CD4-positive, alpha-beta memory T cell (primary cell): Measurements from ENCODE around the gene TANGO6. TPM values are rescaled to one million over a fixed set of nuclear protein-coding genes. Genes with fewer than 3 reads are reported as not detected.

Source experiments
- CTCF ChIA-PET: fragments of 350-600 bp; sonication (Branson Sonifier 250); formaldehyde crosslinking; loops from one replicate; lab custom pipeline; 2021; ENCODE audit warnings: inconsistent platforms; ENCODE audit not compliant: partially characterized antibody; lab: Charles Lee
- POLR2A ChIA-PET: fragments of 350-600 bp; sonication (Branson Sonifier 250); formaldehyde crosslinking; loops from one replicate; lab custom pipeline; 2021; ENCODE audit not compliant: partially characterized antibody; lab: Charles Lee
- DNase-seq, 5 donors: peaks; one replicate each; pipeline versions ENCODE4 v3.0.0 to v3.0.0-alpha.2; 2020 to 2022; ENCODE audit warnings: mixed read lengths in 1 of 5
- H3K27ac ChIP-seq: one replicate; pipeline ENCODE4 v1.7.0; 2013; ENCODE audit warnings: low read depth, low read length
- H3K27me3 ChIP-seq: 2 replicates; pipeline ENCODE4 v1.7.0; 2013; ENCODE audit warnings: mild to moderate bottlenecking, low read length, moderate library complexity; ENCODE audit not compliant: insufficient read depth
- H3K36me3 ChIP-seq: 2 replicates; pipeline ENCODE4 v1.7.0; 2013; ENCODE audit warnings: mild to moderate bottlenecking, low read length, moderate library complexity; ENCODE audit not compliant: insufficient read depth
- H3K4me1 ChIP-seq: 2 replicates; pipeline ENCODE4 v1.7.0; 2013; ENCODE audit warnings: mild to moderate bottlenecking, low read length, moderate library complexity; ENCODE audit not compliant: insufficient read depth
- H3K4me3 ChIP-seq, 2 donors: one replicate each; pipeline ENCODE4 v1.7.0; 2013; ENCODE audit warnings: low read length in 2 of 2, mild to moderate bottlenecking in 1 of 2
- H3K9me3 ChIP-seq, 2 donors: one replicate each; pipeline ENCODE4 v1.7.0; 2013; ENCODE audit warnings: low read length in 2 of 2, control low read depth in 1 of 2; ENCODE audit not compliant: control insufficient read depth in 1 of 2
- H3K27ac Mint-ChIP-seq, 7 donors: one replicate each; pipeline ENCODE4 v1.8.0; 2020 to 2021; ENCODE audit warnings: mixed read lengths in 7 of 7, mild to moderate bottlenecking in 6 of 7, inconsistent platforms in 3 of 7, moderate library complexity in 3 of 7
- H3K27me3 Mint-ChIP-seq, 2 donors: one replicate each; pipeline ENCODE4 v1.8.0; 2020 to 2021; ENCODE audit warnings: mixed read lengths in 2 of 2
- H3K36me3 Mint-ChIP-seq, 2 donors: one replicate each; pipeline ENCODE4 v1.8.0; 2020 to 2021; ENCODE audit warnings: mixed read lengths in 2 of 2, inconsistent platforms in 1 of 2, mild to moderate bottlenecking in 1 of 2
- H3K4me1 Mint-ChIP-seq, 4 donors: one replicate each; pipeline ENCODE4 v1.8.0; 2020 to 2021; ENCODE audit warnings: mixed read lengths in 4 of 4, mild to moderate bottlenecking in 1 of 4
- H3K4me3 Mint-ChIP-seq, 8 donors: one replicate each; pipeline ENCODE4 v1.8.0; 2020 to 2021; ENCODE audit warnings: mixed read lengths in 8 of 8, mild to moderate bottlenecking in 7 of 8, moderate library complexity in 6 of 8, inconsistent platforms in 3 of 8
- H3K9me3 Mint-ChIP-seq, 8 donors: one replicate each; pipeline ENCODE4 v1.8.0; 2020 to 2021; ENCODE audit warnings: mixed read lengths in 8 of 8, mild to moderate bottlenecking in 5 of 8, inconsistent platforms in 3 of 8, moderate library complexity in 1 of 8
- intact Hi-C: fragments of 100-400 bp; cut with micrococcal nuclease; formaldehyde crosslinking; loops from one replicate; pipeline ENCODE4 v1.15.1; 2023
- polyA plus RNA-seq, 2 donors: library from polyadenylated mRNA; unstranded; fragments of 300-500 nt; fragmentation: Illumina TruSeq; gene quantifications; one replicate each; pipeline ENCODE4 v1.2.3, GENCODE V29; 2021
- total RNA-seq, 2 experiments: library from RNA; stranded (reverse); gene quantifications; one replicate each; pipeline ENCODE4 v1.2.3, GENCODE V29; 2021

The TANGO6 gene
- total and polyA plus RNA-seq, 4 experiments from 2014 or later: 12.2 to 38.1 (median 26.0) TPM

DNA sequence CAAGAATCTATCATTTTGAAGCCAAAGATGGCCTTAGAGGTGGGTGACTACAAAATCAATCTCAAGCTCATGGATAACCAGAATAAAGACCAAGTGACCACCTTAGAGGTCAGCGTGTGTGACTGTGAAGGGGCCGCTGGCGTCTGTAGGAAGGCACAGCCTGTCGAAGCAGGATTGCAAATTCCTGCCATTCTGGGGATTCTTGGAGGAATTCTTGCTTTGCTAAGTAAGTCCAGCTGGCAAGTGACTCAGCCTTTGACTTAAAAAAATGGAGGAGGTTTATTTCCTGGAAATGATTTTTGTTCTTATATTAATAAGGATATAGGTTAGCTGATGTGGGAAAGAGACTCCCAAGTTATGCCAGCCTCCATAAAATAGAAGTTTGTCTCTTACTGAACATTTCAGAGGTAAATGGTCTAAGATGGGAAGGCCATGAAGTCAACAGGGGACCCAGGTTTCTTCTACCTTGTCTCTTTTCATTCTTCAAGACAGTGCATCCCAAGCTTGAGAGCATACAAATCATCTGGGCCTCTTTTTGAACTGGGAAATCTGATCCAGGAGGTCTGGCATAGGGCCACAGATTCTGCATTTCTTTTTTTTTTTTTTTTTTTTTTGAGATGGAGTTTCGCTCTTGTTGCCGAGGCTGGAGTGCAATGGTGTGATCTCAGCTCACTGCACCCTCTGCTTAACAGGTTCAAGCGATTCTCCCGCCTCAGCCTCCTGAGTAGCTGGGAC lies 19.8 kb upstream of the TANGO6 start:
- H3K4me3 ChIP-seq: no peak overlapping the region
- ChIA-PET POLR2A (interaction anchor here (0.7 kb wide), 1 partner anchor 67 kb away, joined by 3 read pairs; no protein-coding TSS in a partner anchor), CTCF (interaction anchor here (0.9 kb wide), 1 partner anchor 233 kb away, joined by 3 read pairs; no protein-coding TSS in a partner anchor)
- no peak overlapping the region for H3K4me3 Mint-ChIP-seq
- no peak overlapping the region for H3K27ac ChIP-seq
- H3K27ac Mint-ChIP-seq: no peak overlapping the region
- H3K4me1 ChIP-seq: no peaks in the 10 kb centered on the region
- H3K9me3 ChIP-seq: no peaks in the 10 kb centered on the region
- intact Hi-C loops: no loop called here
- peaks cover 0 to 5% (median 0%) of the 10 kb centered on the region in 8 donors for H3K9me3 Mint-ChIP-seq
- H3K36me3 ChIP-seq: no peaks in the 10 kb centered on the region
- no peak for DNase-seq
- no peaks in the 10 kb centered on the region for H3K27me3 Mint-ChIP-seq
- no peaks in the 10 kb centered on the region for H3K27me3 ChIP-seq
- H3K4me1 Mint-ChIP-seq: no peaks in the 10 kb centered on the region
- H3K36me3 Mint-ChIP-seq: no peaks in the 10 kb centered on the region

DNA sequence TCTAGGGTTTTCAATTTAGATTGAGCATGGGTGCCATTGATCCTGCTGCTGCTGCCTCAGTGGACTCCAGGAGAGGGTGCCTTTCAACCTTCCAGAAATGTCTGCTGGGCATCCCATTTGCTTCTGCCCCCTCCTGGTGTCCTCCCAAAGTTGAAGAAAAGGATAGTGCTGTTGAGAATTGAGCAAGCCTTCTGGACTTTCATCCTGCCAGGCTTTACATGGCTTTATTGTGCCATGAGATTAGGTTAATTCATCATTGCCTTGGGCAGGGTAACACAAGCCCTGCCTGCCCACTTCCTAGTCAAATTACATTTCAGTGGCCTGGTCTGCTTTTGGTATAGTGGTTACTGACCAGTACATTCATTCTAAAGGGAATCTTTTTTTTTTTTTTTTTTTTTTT lies 17.9 kb upstream of the TANGO6 start:
- Mint-ChIP-seq H3K36me3 (no peaks in the 10 kb centered on the region), H3K27ac (no peak overlapping the region), H3K4me1 (no peaks in the 10 kb centered on the region), H3K4me3 (no peak overlapping the region), H3K27me3 (no peaks in the 10 kb centered on the region), H3K9me3 (peaks cover 0 to 5% (median 0%) of the 10 kb centered on the region in 8 donors)
- Histone ChIP-seq H3K4me1 (no peaks in the 10 kb centered on the region), H3K9me3 (no peaks in the 10 kb centered on the region), H3K4me3 (no peak overlapping the region), H3K27ac (no peak overlapping the region), H3K36me3 (no peaks in the 10 kb centered on the region), H3K27me3 (no peaks in the 10 kb centered on the region)
- ChIA-PET CTCF (no interaction called here), POLR2A (no interaction called here)
- intact Hi-C loops: no loop called here
- no peak for DNase-seq

DNA sequence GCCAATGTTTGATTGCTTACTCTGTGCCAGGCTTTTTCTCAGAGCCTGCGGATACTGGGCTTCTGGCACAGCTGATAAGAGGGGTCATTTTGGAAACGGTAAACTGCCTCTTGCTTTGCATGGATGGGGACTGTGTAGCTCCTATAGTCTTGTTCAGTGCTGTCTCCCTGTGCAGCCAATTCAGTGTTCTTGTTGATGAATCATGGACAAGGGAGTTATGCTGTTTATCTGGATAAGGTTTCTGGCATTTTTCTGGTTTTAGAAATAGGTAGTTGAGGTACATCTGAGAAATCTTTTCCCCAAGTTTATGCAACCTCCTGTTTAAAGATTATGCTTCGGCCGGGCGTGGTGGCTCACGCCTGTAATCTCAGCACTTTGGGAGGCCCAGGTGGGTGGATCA lies 16.7 kb upstream of the TANGO6 start:
- H3K27ac Mint-ChIP-seq: no peak overlapping the region
- H3K9me3 ChIP-seq: no peaks in the 10 kb centered on the region
- H3K36me3 Mint-ChIP-seq: no peaks in the 10 kb centered on the region

DNA sequence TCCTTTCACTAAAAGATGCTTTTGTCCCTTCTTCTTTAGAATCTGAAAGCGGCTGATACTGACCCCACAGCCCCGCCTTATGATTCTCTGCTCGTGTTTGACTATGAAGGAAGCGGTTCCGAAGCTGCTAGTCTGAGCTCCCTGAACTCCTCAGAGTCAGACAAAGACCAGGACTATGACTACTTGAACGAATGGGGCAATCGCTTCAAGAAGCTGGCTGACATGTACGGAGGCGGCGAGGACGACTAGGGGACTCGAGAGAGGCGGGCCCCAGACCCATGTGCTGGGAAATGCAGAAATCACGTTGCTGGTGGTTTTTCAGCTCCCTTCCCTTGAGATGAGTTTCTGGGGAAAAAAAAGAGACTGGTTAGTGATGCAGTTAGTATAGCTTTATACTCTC lies 10.1 kb upstream of the TANGO6 start:
- H3K36me3 ChIP-seq: no peaks in the 10 kb centered on the region
- no peak for DNase-seq
- Mint-ChIP-seq H3K27ac (peak overlapping the region in 1 of 7 donors; percentile 20), H3K9me3 (no peaks in the 10 kb centered on the region), H3K4me1 (no peaks in the 10 kb centered on the region), H3K27me3 (peaks cover 3% of the 10 kb centered on the region in 2 donors), H3K36me3 (no peaks in the 10 kb centered on the region), H3K4me3 (no peak overlapping the region)
- ChIA-PET CTCF (interaction anchor here (0.7 to 1.2 kb wide), 3 partner anchors 10 to 14 kb away, joined by 3 to 4 read pairs (median 4); partner anchors contain the start of gene TANGO6), POLR2A (no interaction called here)
- intact Hi-C loops: no loop called here
- H3K27me3 ChIP-seq: no peaks in the 10 kb centered on the region
- H3K4me3 ChIP-seq: no peak overlapping the region
- no peak overlapping the region for H3K27ac ChIP-seq
- H3K4me1 ChIP-seq: no peaks in the 10 kb centered on the region
- no peaks in the 10 kb centered on the region for H3K9me3 ChIP-seq

More for the DNA sequence above, 16.7 kb upstream of the TANGO6 start:
- no peaks in the 10 kb centered on the region for H3K36me3 ChIP-seq
- ChIA-PET CTCF (no interaction called here), POLR2A (no interaction called here)
- Mint-ChIP-seq H3K4me3 (no peak overlapping the region), H3K4me1 (no peaks in the 10 kb centered on the region), H3K27me3 (peaks cover 0 to 2% of the 10 kb centered on the region in 2 donors), H3K9me3 (peaks cover 0 to 5% (median 0%) of the 10 kb centered on the region in 8 donors)
- H3K27me3 ChIP-seq: no peaks in the 10 kb centered on the region
- DNase-seq: no peak
- no peak overlapping the region for H3K27ac ChIP-seq
- H3K4me1 ChIP-seq: no peaks in the 10 kb centered on the region
- no peak overlapping the region for H3K4me3 ChIP-seq
- intact Hi-C loops: no loop called here

DNA sequence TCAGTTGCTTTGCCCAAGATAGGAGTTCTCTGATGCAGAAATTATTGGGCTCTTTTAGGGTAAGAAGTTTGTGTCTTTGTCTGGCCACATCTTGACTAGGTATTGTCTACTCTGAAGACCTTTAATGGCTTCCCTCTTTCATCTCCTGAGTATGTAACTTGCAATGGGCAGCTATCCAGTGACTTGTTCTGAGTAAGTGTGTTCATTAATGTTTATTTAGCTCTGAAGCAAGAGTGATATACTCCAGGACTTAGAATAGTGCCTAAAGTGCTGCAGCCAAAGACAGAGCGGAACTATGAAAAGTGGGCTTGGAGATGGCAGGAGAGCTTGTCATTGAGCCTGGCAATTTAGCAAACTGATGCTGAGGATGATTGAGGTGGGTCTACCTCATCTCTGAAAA lies 8.8 kb upstream of the TANGO6 start:
- no peak for DNase-seq
- Histone ChIP-seq H3K36me3 (no peaks in the 10 kb centered on the region), H3K9me3 (no peaks in the 10 kb centered on the region), H3K27ac (no peak overlapping the region), H3K4me3 (no peak overlapping the region), H3K4me1 (no peaks in the 10 kb centered on the region), H3K27me3 (no peaks in the 10 kb centered on the region)
- Mint-ChIP-seq H3K27me3 (peaks cover 3% of the 10 kb centered on the region in 2 donors), H3K36me3 (no peaks in the 10 kb centered on the region), H3K27ac (no peak overlapping the region), H3K4me3 (no peak overlapping the region), H3K9me3 (no peaks in the 10 kb centered on the region), H3K4me1 (no peaks in the 10 kb centered on the region)
- intact Hi-C loops: no loop called here
- ChIA-PET CTCF (interaction anchor here (0.9 kb wide), 1 partner anchor 15 kb away, joined by 3 read pairs; no protein-coding TSS in a partner anchor), POLR2A (interaction anchor here (1.4 kb wide), 1 partner anchor 9 kb away, joined by 4 read pairs; the partner anchor contains the start of gene TANGO6)

DNA sequence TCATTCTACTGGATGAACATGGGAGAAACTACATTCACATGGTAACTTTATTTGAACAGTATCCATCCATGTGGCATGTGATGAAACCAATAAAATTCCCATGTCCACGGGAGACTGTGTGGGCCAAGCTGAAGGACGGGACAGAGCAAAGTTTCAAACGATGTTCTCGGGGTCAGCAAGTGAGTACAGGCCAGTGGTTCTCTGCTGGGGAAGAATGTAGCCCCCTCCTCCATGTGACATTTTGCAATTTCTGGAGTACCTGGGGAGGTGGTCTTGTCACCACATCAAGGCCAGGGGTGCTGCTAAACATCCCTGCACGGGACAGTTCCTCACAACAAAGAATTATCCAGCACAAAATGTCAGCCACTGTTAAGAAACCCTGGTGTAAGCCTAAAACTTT lies 7.4 kb upstream of the TANGO6 start:
- no peaks in the 10 kb centered on the region for H3K4me1 ChIP-seq
- H3K27ac Mint-ChIP-seq: no peak overlapping the region
- no peaks in the 10 kb centered on the region for H3K9me3 Mint-ChIP-seq
- intact Hi-C loops: no loop called here
- no peaks in the 10 kb centered on the region for H3K36me3 Mint-ChIP-seq
- no peaks in the 10 kb centered on the region for H3K27me3 ChIP-seq
- H3K4me1 Mint-ChIP-seq: no peaks in the 10 kb centered on the region
- ChIA-PET POLR2A (no interaction called here), CTCF (no interaction called here)
- no peak overlapping the region for H3K4me3 ChIP-seq
- no peak for DNase-seq
- no peaks in the 10 kb centered on the region for H3K36me3 ChIP-seq
- H3K27ac ChIP-seq: no peak overlapping the region
- no peak overlapping the region for H3K4me3 Mint-ChIP-seq
- H3K9me3 ChIP-seq: no peaks in the 10 kb centered on the region
- peaks cover 1 to 3% of the 10 kb centered on the region in 2 donors for H3K27me3 Mint-ChIP-seq

DNA sequence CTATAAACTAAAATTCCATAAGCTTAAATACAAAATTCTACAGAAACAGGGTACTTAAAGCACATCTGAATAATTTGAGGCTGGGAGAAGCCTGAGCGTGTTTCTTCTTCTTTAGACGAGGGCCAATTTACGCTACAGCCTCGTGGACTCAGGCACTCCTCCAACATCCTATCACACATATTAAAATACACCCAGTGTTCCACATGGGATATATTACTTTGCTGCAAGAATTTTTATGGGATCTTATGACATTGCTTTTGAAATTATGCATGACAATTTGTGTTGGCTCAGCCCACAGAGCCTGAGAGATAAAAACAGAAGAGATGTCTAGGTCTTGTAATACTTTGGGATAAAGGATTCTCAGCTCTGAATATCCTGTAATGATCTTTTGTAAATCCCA lies 3.5 kb upstream of the TANGO6 start:
- H3K27me3 ChIP-seq: no peaks in the 10 kb centered on the region
- intact Hi-C loops: no loop called here
- H3K27ac Mint-ChIP-seq: peak overlapping the region in 1 of 7 donors; percentile 61
- H3K9me3 ChIP-seq: no peaks in the 10 kb centered on the region
- H3K36me3 ChIP-seq: no peaks in the 10 kb centered on the region
- peaks cover 10 to 19% (median 14%) of the 10 kb centered on the region in 4 donors for H3K4me1 Mint-ChIP-seq
- POLR2A ChIA-PET: no interaction called here
- peaks cover 0 to 1% of the 10 kb centered on the region in 2 donors for H3K27me3 Mint-ChIP-seq
- no peak overlapping the region for H3K27ac ChIP-seq
- H3K4me3 Mint-ChIP-seq: peak overlapping the region in 1 of 8 donors; percentile 15
- no peak for DNase-seq
- no peak overlapping the region for H3K4me3 ChIP-seq
- H3K36me3 Mint-ChIP-seq: peaks cover 0 to 2% of the 10 kb centered on the region in 2 donors
- CTCF ChIA-PET: no interaction called here
- H3K4me1 ChIP-seq: peaks cover 15% of the 10 kb centered on the region
- no peaks in the 10 kb centered on the region for H3K9me3 Mint-ChIP-seq
